ENCODE measurements around the gene EIF1B. TPM values are rescaled to one million over a fixed set of nuclear protein-coding genes. Genes with fewer than 3 reads are reported as not detected.

The EIF1B gene
- total RNA-seq (27.0 TPM), polyA plus RNA-seq (101 TPM)
- long read RNA-seq, donor 1, transcript EIF1B-201 (4 exons, 1,010 nt): major isoform, 10 of 10 reads
- long read RNA-seq, donor 1, partial matches to known transcripts: 0 of 10 reads
- long read RNA-seq, donor 1, other reads (novel, unspliced or antisense): 0 of 10 reads
- long read RNA-seq, donor 2, transcript EIF1B-201 (4 exons, 1,010 nt): major isoform, 76 of 92 reads
- long read RNA-seq, donor 2, partial matches to known transcripts: 7 of 92 reads
- long read RNA-seq, donor 2, other reads (novel, unspliced or antisense): 0 of 92 reads
- long read RNA-seq, donor 3, transcript EIF1B-201 (4 exons, 1,010 nt): major isoform, 91 of 95 reads
- long read RNA-seq, donor 3, partial matches to known transcripts: 0 of 95 reads
- long read RNA-seq, donor 3, other reads (novel, unspliced or antisense): 0 of 95 reads
- long read RNA-seq, donor 4, transcript EIF1B-201 (4 exons, 1,010 nt): major isoform, 34 of 35 reads
- long read RNA-seq, donor 4, partial matches to known transcripts: 0 of 35 reads
- long read RNA-seq, donor 4, other reads (novel, unspliced or antisense): 0 of 35 reads
- long read RNA-seq, donor 5, transcript EIF1B-201 (4 exons, 1,010 nt): major isoform, 99 of 114 reads
- long read RNA-seq, donor 5, partial matches to known transcripts: 10 of 114 reads
- long read RNA-seq, donor 5, other reads (novel, unspliced or antisense): 0 of 114 reads
- long read RNA-seq, donor 6, transcript EIF1B-201 (4 exons, 1,010 nt): major isoform, 44 of 48 reads
- long read RNA-seq, donor 6, partial matches to known transcripts: 0 of 48 reads
- long read RNA-seq, donor 6, other reads (novel, unspliced or antisense): 0 of 48 reads
- long read RNA-seq, donor 7, transcript EIF1B-201 (4 exons, 1,010 nt): major isoform, 63 of 66 reads
- long read RNA-seq, donor 7, partial matches to known transcripts: 0 of 66 reads
- long read RNA-seq, donor 7, other reads (novel, unspliced or antisense): 0 of 66 reads
- long read RNA-seq, donor 8, transcript EIF1B-201 (4 exons, 1,010 nt): major isoform, 24 of 24 reads
- long read RNA-seq, donor 8, partial matches to known transcripts: 0 of 24 reads
- long read RNA-seq, donor 8, other reads (novel, unspliced or antisense): 0 of 24 reads
- long read RNA-seq, donor 9, transcript EIF1B-201 (4 exons, 1,010 nt): major isoform, 32 of 33 reads
- long read RNA-seq, donor 9, partial matches to known transcripts: 0 of 33 reads
- long read RNA-seq, donor 9, other reads (novel, unspliced or antisense): 0 of 33 reads
- long read RNA-seq, donor 10, transcript EIF1B-201 (4 exons, 1,010 nt): major isoform, 52 of 57 reads
- long read RNA-seq, donor 10, partial matches to known transcripts: 0 of 57 reads
- long read RNA-seq, donor 10, other reads (novel, unspliced or antisense): 0 of 57 reads

GRCh38 chr3:40309418-40309924, at the start of gene EIF1B:
TSS of gene EIF1B (plus strand) at chr3:40309707. CDS start at chr3:40309942, 235 bp downstream.
- no peaks in the 10 kb centered on the region for H3K27me3 ChIP-seq (ENCODE audit: control insufficient read depth in 2 of 2, insufficient read depth in 1 of 2, low read length in 1 of 2)
- peak within 1 kb of the TSS; percentile 97 to 98 for H3K4me3 ChIP-seq (ENCODE audit: low read length in 2 of 2)
- H3K36me3 ChIP-seq (ENCODE audit: control insufficient read depth in 2 of 2, insufficient read depth in 2 of 2, low read length in 1 of 2): peaks cover 21 to 36% of the 10 kb centered on the region in 2 donors
- H3K4me1 ChIP-seq (ENCODE audit: control insufficient read depth in 2 of 2, insufficient read depth in 2 of 2, low read length in 2 of 2): peaks cover 0 to 8% of the 10 kb centered on the region in 2 donors
- H3K9me3 ChIP-seq (ENCODE audit: control insufficient read depth in 2 of 2, insufficient read depth in 1 of 2, low read length in 1 of 2): peaks cover 0 to 7% of the 10 kb centered on the region in 2 donors
- DNase-seq (ENCODE audit: low read depth in 6 of 9, low spot score in 9 of 9): peak; percentile 95 to 100 (median 98)
- peak within 1 kb of the TSS; percentile 86 to 92 for H3K27ac ChIP-seq (ENCODE audit: low read depth in 1 of 2, low read length in 1 of 2)
- WGBS: under 1% methylated on average over 50 of the region's 50 CpGs

- Histone ChIP-seq H3K4me3 (ENCODE audit: low read length in 2 of 2) (no peak overlapping the region), H3K36me3 (ENCODE audit: control insufficient read depth in 2 of 2, insufficient read depth in 2 of 2, low read length in 1 of 2) (no peaks in the 10 kb centered on the region), H3K27me3 (ENCODE audit: control insufficient read depth in 2 of 2, insufficient read depth in 1 of 2, low read length in 1 of 2) (no peaks in the 10 kb centered on the region), H3K27ac (ENCODE audit: low read depth in 1 of 2, low read length in 1 of 2) (no peak overlapping the region), H3K4me1 (ENCODE audit: control insufficient read depth in 2 of 2, insufficient read depth in 2 of 2, low read length in 2 of 2) (no peaks in the 10 kb centered on the region), H3K9me3 (ENCODE audit: control insufficient read depth in 2 of 2, insufficient read depth in 1 of 2, low read length in 1 of 2) (no peaks in the 10 kb centered on the region)
- DNase-seq (ENCODE audit: low read depth in 6 of 9, low spot score in 9 of 9): no peak
Measured at GRCh38 chr3:40262331-40262730, 47.2 kb upstream of the EIF1B start.

- H3K27ac ChIP-seq (ENCODE audit: low read depth in 1 of 2, low read length in 1 of 2): no peak overlapping the region
- no peak for DNase-seq (ENCODE audit: low read depth in 6 of 9, low spot score in 9 of 9)
- no peaks in the 10 kb centered on the region for H3K4me1 ChIP-seq (ENCODE audit: control insufficient read depth in 2 of 2, insufficient read depth in 2 of 2, low read length in 2 of 2)
- H3K27me3 ChIP-seq (ENCODE audit: control insufficient read depth in 2 of 2, insufficient read depth in 1 of 2, low read length in 1 of 2): no peaks in the 10 kb centered on the region
- no peaks in the 10 kb centered on the region for H3K9me3 ChIP-seq (ENCODE audit: control insufficient read depth in 2 of 2, insufficient read depth in 1 of 2, low read length in 1 of 2)
- WGBS: 94% methylated on average over 1 of the region's 1 CpG
- H3K4me3 ChIP-seq (ENCODE audit: low read length in 2 of 2): no peak overlapping the region
- no peaks in the 10 kb centered on the region for H3K36me3 ChIP-seq (ENCODE audit: control insufficient read depth in 2 of 2, insufficient read depth in 2 of 2, low read length in 1 of 2)
Measured at GRCh38 chr3:40264451-40264850, 45.1 kb upstream of the EIF1B start.

GRCh38 chr3:40265181-40265580, 44.3 kb upstream of the EIF1B start:
- Histone ChIP-seq H3K27ac (ENCODE audit: low read depth in 1 of 2, low read length in 1 of 2) (no peak overlapping the region), H3K4me3 (ENCODE audit: low read length in 2 of 2) (no peak overlapping the region), H3K36me3 (ENCODE audit: control insufficient read depth in 2 of 2, insufficient read depth in 2 of 2, low read length in 1 of 2) (no peaks in the 10 kb centered on the region), H3K9me3 (ENCODE audit: control insufficient read depth in 2 of 2, insufficient read depth in 1 of 2, low read length in 1 of 2) (no peaks in the 10 kb centered on the region), H3K4me1 (ENCODE audit: control insufficient read depth in 2 of 2, insufficient read depth in 2 of 2, low read length in 2 of 2) (no peaks in the 10 kb centered on the region), H3K27me3 (ENCODE audit: control insufficient read depth in 2 of 2, insufficient read depth in 1 of 2, low read length in 1 of 2) (no peaks in the 10 kb centered on the region)
- DNase-seq (ENCODE audit: low read depth in 6 of 9, low spot score in 9 of 9): no peak

GRCh38 chr3:40267937-40268724, 41.4 kb upstream of the EIF1B start:
- Histone ChIP-seq H3K27ac (ENCODE audit: low read depth in 1 of 2, low read length in 1 of 2) (no peak overlapping the region), H3K27me3 (ENCODE audit: control insufficient read depth in 2 of 2, insufficient read depth in 1 of 2, low read length in 1 of 2) (no peaks in the 10 kb centered on the region), H3K4me1 (ENCODE audit: control insufficient read depth in 2 of 2, insufficient read depth in 2 of 2, low read length in 2 of 2) (no peaks in the 10 kb centered on the region), H3K36me3 (ENCODE audit: control insufficient read depth in 2 of 2, insufficient read depth in 2 of 2, low read length in 1 of 2) (no peaks in the 10 kb centered on the region), H3K9me3 (ENCODE audit: control insufficient read depth in 2 of 2, insufficient read depth in 1 of 2, low read length in 1 of 2) (no peaks in the 10 kb centered on the region), H3K4me3 (ENCODE audit: low read length in 2 of 2) (no peak overlapping the region)
- WGBS: 89% methylated on average over 4 of the region's 4 CpGs
- DNase-seq (ENCODE audit: low read depth in 6 of 9, low spot score in 9 of 9): no peak

GRCh38 chr3:40268802-40269524, 40.5 kb upstream of the EIF1B start:
- Histone ChIP-seq H3K36me3 (ENCODE audit: control insufficient read depth in 2 of 2, insufficient read depth in 2 of 2, low read length in 1 of 2) (no peaks in the 10 kb centered on the region), H3K4me1 (ENCODE audit: control insufficient read depth in 2 of 2, insufficient read depth in 2 of 2, low read length in 2 of 2) (no peaks in the 10 kb centered on the region), H3K27ac (ENCODE audit: low read depth in 1 of 2, low read length in 1 of 2) (no peak overlapping the region), H3K9me3 (ENCODE audit: control insufficient read depth in 2 of 2, insufficient read depth in 1 of 2, low read length in 1 of 2) (no peaks in the 10 kb centered on the region), H3K4me3 (ENCODE audit: low read length in 2 of 2) (no peak overlapping the region), H3K27me3 (ENCODE audit: control insufficient read depth in 2 of 2, insufficient read depth in 1 of 2, low read length in 1 of 2) (no peaks in the 10 kb centered on the region)
- DNase-seq (ENCODE audit: low read depth in 6 of 9, low spot score in 9 of 9): no peak
- 88% methylated on average over 2 of the region's 2 CpGs for WGBS

GRCh38 chr3:40278791-40279190, 30.7 kb upstream of the EIF1B start:
- WGBS: 0% methylated on average over 1 of the region's 1 CpG
- H3K9me3 ChIP-seq (ENCODE audit: control insufficient read depth in 2 of 2, insufficient read depth in 1 of 2, low read length in 1 of 2): no peaks in the 10 kb centered on the region
- no peaks in the 10 kb centered on the region for H3K27me3 ChIP-seq (ENCODE audit: control insufficient read depth in 2 of 2, insufficient read depth in 1 of 2, low read length in 1 of 2)
- H3K4me1 ChIP-seq (ENCODE audit: control insufficient read depth in 2 of 2, insufficient read depth in 2 of 2, low read length in 2 of 2): no peaks in the 10 kb centered on the region
- H3K4me3 ChIP-seq (ENCODE audit: low read length in 2 of 2): no peak overlapping the region
- no peaks in the 10 kb centered on the region for H3K36me3 ChIP-seq (ENCODE audit: control insufficient read depth in 2 of 2, insufficient read depth in 2 of 2, low read length in 1 of 2)
- H3K27ac ChIP-seq (ENCODE audit: low read depth in 1 of 2, low read length in 1 of 2): no peak overlapping the region
- no peak for DNase-seq (ENCODE audit: low read depth in 6 of 9, low spot score in 9 of 9)

Data from thymus (tissue), 14 donors.